SK-N-MC (cell line): Measurements from ENCODE around the gene OPA1.

Source experiments
- EZH2 ChIP-seq: fragments of 200-600 bp; sonication (generic); IDR thresholded peaks from one replicate; pipeline ENCODE4 v1.6.1; 2017; ENCODE audit warnings: antibody characterized with exemption
- POLR2AphosphoS5 ChIP-seq: IDR thresholded peaks from 2 replicates; pipeline ENCODE4 v1.6.1; 2012; ENCODE audit warnings: mild to moderate bottlenecking, low read depth, low read length, borderline replicate concordance

GRCh38 chr3:193727089-193727488 is 134.1 kb downstream of the OPA1 start:
- TF ChIP-seq POLR2AphosphoS5 = no peak
- TF ChIP-seq EZH2 = no peak
